Brain microvascular endothelial cell (primary cell): ENCODE results near the gene PLOD1.
A peak's percentile ranks its signal among the peaks of the same experiment; 100 is the strongest.
"Not testable (repeated sequence)": the region's sequence is repeated elsewhere in the genome, so short reads cannot be mapped to it uniquely, and the experiment has no call there.

Experiments used
- DNase-seq: peaks from one replicate; pipeline ENCODE4 v3.0.0-alpha.2; 2020
- H3K27ac ChIP-seq: fragments of 250-450 bp; sonication (Bioruptor Pico); 2 replicates; pipeline ENCODE4 v1.5.1; 2020; ENCODE audit warnings: mild to moderate bottlenecking, moderate library complexity
- H3K27me3 ChIP-seq: fragments of 250-450 bp; sonication (Bioruptor Pico); replicated peaks from 2 replicates; pipeline ENCODE4 v1.5.1; 2020; ENCODE audit warnings: mild to moderate bottlenecking
- H3K36me3 ChIP-seq: fragments of 250-450 bp; sonication (Bioruptor Pico); replicated peaks from 2 replicates; pipeline ENCODE4 v1.5.1; 2020; ENCODE audit warnings: mild to moderate bottlenecking
- H3K4me3 ChIP-seq: 2 replicates; pipeline ENCODE4 v1.5.1; 2011; ENCODE audit warnings: low read depth, mild to moderate bottlenecking, control low read depth, low read length, moderate library complexity
- CTCF ChIP-seq: IDR thresholded peaks from 2 replicates; pipeline ENCODE4 v1.5.1; 2011; ENCODE audit warnings: low read depth, mild to moderate bottlenecking, moderate library complexity, low read length, control low read depth, inconsistent platforms; ENCODE audit errors: missing control alignments
- in situ Hi-C: cut with HindIII; loops from 2 replicates; pipeline ENCODE4 v1.10.0; 2017; ENCODE audit warnings: low sequenced_read_pairs, low pct_ligation_motif_present

The PLOD1 gene

DNA sequence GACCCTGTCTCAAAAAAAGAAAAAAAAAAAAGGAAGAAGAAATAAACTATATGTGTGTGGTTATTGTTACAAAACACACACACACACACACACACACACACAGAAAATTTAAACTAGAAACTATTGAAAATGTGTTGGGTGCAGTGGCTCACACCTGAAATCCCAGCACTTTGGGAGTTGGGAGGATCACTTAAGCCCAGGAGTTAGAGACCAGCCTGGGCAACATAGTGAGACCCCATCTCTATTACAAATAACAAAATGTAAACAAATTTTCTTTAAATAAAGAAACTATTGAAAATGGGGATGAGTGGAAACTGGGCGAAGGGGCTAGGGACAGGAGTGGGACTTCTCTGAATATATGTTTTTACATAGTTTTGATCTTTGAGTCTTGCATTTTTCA lies 31.3 kb upstream of the PLOD1 start:
- Histone ChIP-seq H3K27me3 (peaks cover 19% of the 10 kb centered on the region), H3K36me3 (no peaks in the 10 kb centered on the region), H3K27ac (no peak overlapping the region), H3K4me3 (no peak overlapping the region)
- no peak for DNase-seq
- in situ Hi-C loops = no loop called here
- no peak for TF ChIP-seq CTCF

DNA sequence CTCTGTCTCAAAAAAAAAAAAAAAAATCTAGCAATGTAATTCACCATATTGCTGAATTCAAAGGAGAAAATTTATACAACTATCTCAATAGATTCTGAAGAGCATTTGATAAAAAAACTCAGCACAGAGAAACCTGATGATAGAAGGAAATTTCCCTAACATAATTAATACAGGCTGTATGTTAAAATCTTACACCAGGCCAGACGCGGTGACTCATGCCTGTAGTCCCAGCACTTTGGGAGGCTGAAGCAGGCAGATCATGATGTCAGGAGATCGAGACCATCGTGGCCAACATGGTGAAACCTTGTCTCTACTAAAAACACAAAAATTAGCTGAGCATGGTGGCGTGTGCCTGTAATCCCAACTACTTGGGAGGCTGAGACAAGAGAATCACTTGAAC lies 30.4 kb upstream of the PLOD1 start:
- H3K36me3 ChIP-seq, in situ Hi-C loops, DNase-seq, H3K4me3 ChIP-seq, H3K27ac ChIP-seq: not testable (repeated sequence)
- peaks cover 11% of the 10 kb centered on the region for H3K27me3 ChIP-seq

DNA sequence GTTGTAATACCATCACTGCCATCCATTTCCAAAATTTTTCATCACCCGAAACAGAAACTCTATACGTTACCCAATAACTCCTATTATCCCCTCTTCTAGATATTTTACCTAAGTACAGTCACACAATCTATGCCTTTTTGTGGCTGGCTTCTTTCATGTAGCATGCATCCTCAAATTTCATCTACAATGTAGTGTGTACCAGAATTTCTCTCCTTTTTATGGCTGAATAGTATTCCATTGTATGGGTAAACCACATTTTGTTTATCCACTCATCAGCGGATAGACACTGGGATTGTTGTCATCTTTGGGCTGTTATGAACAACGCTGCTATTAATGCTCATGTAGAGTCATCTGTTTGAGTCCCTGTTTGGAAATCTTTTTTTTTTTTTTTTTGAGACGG lies 29.5 kb upstream of the PLOD1 start:
- H3K27ac ChIP-seq = no peak overlapping the region
- in situ Hi-C loops = no loop called here
- no peak for TF ChIP-seq CTCF
- no peak overlapping the region for H3K4me3 ChIP-seq
- DNase-seq = no peak
- H3K36me3 ChIP-seq = no peaks in the 10 kb centered on the region
- peaks cover 4% of the 10 kb centered on the region for H3K27me3 ChIP-seq

DNA sequence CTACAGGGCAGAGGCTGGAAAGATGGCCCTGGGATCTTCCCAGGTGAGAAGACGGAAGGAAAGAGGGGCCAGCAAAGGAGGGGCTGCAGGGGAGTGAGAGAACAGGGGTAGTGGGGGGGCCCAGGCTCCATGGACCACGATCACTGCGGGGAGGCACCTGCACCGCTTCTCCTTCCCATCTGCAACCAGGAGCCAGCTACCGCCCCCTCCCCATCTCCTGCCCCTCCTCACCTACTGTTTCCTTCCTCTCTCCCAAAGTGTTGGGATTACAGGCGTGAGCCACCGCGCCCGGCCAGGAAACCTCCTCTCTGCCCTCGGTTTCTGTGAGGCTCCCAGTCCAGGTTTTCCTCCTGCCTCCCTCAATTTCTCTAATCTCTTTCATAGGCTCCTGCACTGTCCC lies 27.6 kb upstream of the PLOD1 start:
- no peak for TF ChIP-seq CTCF

DNA sequence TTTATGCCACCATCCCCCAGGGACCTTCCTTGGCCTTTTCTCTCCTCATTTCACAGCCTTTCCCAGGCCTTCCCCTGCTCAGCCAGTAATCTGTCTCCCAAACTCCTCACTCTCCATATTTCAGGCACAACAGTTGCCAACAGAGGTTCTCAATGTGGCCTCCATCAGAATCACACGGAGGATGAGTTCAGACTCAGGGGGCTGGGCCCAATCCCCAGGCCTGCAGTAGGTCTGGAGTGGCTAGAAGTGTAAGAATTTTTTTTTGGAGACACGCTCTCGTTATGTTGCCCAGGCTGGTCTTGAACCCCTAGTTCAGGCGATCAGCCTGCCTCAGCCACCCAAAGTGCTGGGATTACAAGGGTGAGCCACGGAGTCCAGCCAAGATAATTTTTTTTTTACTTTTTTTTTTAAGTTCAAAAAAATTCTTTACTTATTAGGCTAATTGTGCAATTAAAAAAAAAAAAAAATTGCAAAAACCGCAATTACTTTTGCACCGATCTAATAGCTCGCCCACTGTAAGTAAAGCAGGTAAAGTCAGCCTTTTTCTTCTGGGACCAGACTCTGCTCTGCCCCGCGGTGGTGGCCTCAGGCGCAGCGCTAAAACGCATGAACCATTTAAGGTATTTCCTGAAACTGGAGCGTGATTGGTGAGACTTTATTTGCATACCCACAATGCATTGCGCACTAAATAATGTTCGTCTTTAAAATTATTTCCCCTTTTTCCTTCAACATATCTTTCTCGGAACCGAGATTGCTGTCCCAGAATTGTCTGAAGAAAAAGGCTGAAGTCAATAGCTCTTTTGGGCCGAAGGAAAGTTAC lies 27.0 kb upstream of the PLOD1 start:
- no peaks in the 10 kb centered on the region for H3K27me3 ChIP-seq
- in situ Hi-C loops = no loop called here
- no peaks in the 10 kb centered on the region for H3K36me3 ChIP-seq
- no peak overlapping the region for H3K4me3 ChIP-seq
- peak overlapping the region; percentile 100 for H3K27ac ChIP-seq
- peak; percentile 91 for DNase-seq
- peak; percentile 94 for TF ChIP-seq CTCF

More for the DNA sequence above, 27.6 kb upstream of the PLOD1 start:
- Histone ChIP-seq H3K27ac (no peak overlapping the region), H3K27me3 (no peaks in the 10 kb centered on the region), H3K4me3 (no peak overlapping the region), H3K36me3 (no peaks in the 10 kb centered on the region)
- in situ Hi-C loops = no loop called here
- no peak for DNase-seq

DNA sequence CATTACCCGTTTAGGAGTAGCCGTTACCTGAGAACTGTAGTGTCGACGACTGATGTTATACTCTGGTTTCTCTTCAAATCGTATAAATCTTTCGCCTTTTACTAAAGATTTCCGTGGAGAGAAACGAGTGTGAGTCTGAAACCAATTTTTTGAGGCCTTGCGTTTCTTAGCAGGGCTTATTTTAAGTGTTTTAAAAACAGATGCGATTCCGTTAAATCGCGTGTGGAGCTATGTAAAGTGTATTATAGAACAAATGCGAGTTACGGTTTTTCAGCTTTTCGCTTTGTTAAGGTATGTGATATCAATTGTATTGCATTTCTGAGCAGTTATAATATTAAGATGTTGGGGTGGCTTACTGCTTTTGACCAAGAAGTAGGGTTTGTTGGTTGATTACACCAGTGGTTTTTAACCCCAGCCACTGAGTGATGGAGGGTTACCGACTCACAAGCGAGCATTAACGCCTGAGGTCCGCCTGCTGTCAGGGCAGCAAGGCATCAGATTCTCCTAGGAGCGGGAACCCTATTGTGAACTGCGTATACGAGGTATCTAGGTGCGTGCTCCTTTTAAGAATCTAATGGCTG lies 26.3 kb upstream of the PLOD1 start:
- in situ Hi-C loops = no loop called here
- H3K27me3 ChIP-seq = no peaks in the 10 kb centered on the region
- peak; percentile 96 for DNase-seq
- TF ChIP-seq CTCF = no peak
- peak overlapping the region; percentile 100 for H3K27ac ChIP-seq
- peak overlapping the region; percentile 63 for H3K4me3 ChIP-seq
- H3K36me3 ChIP-seq = no peaks in the 10 kb centered on the region

DNA sequence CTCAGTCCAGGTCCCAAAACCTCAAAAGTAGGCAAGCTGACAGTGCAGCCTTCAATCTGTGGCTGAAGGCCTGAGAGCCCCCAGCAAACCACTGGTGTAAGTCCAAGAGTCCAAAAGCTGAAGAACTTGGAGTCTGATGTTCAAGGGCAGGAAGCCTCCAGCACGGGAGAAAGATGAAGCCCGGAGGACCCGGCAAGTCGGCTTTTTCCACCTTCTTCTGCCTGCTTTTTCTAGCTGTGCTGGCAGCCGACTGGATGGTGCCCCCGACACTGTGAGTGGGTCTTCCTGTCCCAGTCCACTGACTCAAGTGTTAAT lies 23.6 kb upstream of the PLOD1 start:
- in situ Hi-C loops, H3K36me3 ChIP-seq, H3K27me3 ChIP-seq, H3K4me3 ChIP-seq, H3K27ac ChIP-seq, DNase-seq: not testable (repeated sequence)
